Jurkat, Clone E6-1 (cell line): ENCODE measurements around the gene PDIA5.
A peak's percentile ranks its signal among the peaks of the same experiment; 100 is the strongest.

Experiments used
- DNase-seq: peaks from one replicate; pipeline ENCODE4 v3.0.0-alpha.2; 2011; ENCODE audit warnings: low read depth, low spot score
- H3K4me3 ChIP-seq: 2 replicates; pipeline ENCODE4 v1.5.1; 2011; ENCODE audit warnings: mild to moderate bottlenecking, low read length, control low read depth, moderate library complexity

The PDIA5 gene

GRCh38 chr3:123037015-123037375 is 29.8 kb upstream of the PDIA5 start:
- H3K4me3 ChIP-seq, result no peak overlapping the region
- no peak for DNase-seq

GRCh38 chr3:123038751-123039150 is 28.1 kb upstream of the PDIA5 start:
- no peak for DNase-seq
- no peak overlapping the region for H3K4me3 ChIP-seq

DNA sequence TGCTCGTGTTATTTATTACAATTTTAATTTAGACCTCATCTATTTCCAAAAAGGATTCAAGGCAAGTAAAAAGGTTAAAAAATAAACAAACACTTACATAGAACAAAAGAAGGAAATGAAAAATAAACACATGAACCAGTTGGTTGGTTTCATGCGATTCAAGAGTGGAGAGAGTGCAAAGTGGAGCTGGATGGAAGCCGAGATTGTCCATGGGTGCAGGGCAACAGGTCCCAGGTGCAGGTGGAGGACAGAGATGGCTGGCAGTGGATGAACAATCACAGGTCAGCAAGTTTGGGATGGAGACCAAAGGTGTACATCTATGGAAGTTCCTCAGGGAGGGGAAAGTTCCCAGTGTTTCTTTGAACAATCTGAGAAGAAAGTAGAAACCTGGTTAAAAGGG is 27.6 kb upstream of the PDIA5 start:
- no peak for DNase-seq

GRCh38 chr3:123042413-123042812 is 24.4 kb upstream of the PDIA5 start:
- DNase-seq, result no peak
- H3K4me3 ChIP-seq, result no peak overlapping the region

More for the DNA sequence above, 27.6 kb upstream of the PDIA5 start:
- no peak overlapping the region for H3K4me3 ChIP-seq

GRCh38 chr3:123044981-123045763 is 21.7 kb upstream of the PDIA5 start:
- no peak for DNase-seq
- H3K4me3 ChIP-seq, result no peak overlapping the region

DNA sequence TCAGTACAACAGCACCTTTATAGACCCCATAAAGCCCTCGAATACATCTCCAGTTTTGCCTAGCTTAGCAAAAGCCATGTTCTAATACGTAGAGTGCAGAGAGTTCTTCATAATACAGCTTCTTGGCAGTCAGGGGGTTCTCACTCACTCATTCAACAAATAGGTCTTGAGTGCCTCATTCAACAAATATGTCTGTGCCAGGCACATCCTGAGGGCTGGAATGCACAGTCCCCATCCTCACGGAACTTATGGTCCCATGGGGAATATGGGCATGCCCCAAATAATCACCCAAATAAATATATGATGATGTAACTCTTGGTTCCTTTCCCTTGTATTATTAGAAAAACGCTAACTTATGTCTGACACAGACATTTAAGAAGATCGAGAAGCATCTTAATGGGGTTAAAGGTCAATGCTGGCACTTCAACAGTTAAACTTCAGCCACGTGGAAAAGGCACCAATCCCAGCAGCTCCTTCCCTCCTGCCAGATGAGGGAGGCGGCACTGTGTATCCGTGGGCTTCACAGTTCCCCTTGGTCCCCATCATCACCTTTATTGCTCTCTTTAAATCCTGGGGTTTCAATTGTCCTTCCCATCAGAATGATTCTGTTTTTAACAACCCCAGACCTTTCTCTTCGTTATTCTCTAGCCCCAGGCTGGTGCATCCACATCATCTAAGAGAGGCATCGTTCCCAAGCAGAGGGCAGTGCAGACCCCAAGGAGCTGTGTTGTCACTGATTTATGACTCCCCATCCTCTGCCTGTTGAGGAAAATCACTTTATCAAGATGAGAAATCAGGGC is 20.4 kb upstream of the PDIA5 start:
- DNase-seq, result no peak
- H3K4me3 ChIP-seq, result no peak overlapping the region

- H3K4me3 ChIP-seq, result no peak overlapping the region
- no peak for DNase-seq
Measured at GRCh38 chr3:123047062-123047319, 19.8 kb upstream of the PDIA5 start.

DNA sequence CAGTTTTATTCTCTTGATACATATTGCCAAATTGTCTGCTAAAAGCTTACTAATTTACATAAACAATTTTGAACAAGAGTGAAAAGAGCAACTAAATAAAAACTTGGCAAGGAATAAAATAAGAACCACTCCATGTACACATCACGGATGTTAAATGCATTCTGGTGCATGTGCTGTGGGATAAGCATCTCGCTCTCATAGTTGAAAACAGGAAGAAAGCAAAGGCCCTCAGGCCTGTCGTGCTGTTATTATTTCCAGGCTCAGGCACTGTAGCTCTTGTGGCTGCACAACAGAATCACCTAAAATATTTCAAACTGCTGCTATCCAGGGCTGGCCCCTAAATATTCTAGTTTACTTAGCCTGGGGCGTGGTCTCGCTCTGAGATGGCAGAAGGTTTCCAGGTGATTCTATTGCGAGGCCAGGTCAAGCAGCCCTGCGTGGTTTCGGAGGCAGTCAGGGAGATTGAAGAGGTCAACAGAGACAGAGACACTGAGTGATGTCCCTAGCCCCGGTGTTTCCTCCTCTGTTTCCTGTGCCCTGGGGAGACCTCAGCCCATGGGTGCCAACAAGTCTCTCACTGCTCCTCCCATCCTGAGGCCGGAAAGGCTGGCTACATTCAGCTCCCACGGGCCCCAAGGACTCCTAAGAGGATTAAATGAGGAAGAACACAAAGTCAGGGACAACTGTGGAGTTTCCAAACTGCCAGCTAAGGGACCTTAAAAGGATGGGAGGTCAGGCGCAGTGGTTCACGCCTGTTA is 18.2 kb upstream of the PDIA5 start:
- DNase-seq, result no peak
- H3K4me3 ChIP-seq, result no peak overlapping the region

- DNase-seq, result no peak
- H3K4me3 ChIP-seq, result no peak overlapping the region
Measured at GRCh38 chr3:123050666-123051065, 16.2 kb upstream of the PDIA5 start.

DNA sequence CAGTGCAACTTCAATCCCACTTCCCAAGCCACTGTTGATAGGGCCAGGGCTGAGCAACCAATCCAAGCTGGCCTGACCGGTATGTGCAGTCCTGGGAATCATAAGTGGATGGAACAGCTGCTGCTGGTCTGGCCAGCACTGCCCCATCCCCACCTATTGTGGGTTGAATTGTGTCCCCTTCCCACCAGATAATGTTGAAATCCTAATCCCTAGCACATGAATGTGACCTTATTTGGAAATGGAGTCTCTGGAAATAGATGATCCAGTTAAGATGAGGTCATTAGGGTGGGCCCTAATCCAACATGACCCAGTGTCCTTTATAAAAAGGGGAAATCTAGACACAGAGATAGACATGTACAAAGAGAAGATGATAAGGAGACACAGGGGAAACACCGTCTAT is 13.7 kb upstream of the PDIA5 start:
- H3K4me3 ChIP-seq, result no peak overlapping the region
- no peak for DNase-seq

DNA sequence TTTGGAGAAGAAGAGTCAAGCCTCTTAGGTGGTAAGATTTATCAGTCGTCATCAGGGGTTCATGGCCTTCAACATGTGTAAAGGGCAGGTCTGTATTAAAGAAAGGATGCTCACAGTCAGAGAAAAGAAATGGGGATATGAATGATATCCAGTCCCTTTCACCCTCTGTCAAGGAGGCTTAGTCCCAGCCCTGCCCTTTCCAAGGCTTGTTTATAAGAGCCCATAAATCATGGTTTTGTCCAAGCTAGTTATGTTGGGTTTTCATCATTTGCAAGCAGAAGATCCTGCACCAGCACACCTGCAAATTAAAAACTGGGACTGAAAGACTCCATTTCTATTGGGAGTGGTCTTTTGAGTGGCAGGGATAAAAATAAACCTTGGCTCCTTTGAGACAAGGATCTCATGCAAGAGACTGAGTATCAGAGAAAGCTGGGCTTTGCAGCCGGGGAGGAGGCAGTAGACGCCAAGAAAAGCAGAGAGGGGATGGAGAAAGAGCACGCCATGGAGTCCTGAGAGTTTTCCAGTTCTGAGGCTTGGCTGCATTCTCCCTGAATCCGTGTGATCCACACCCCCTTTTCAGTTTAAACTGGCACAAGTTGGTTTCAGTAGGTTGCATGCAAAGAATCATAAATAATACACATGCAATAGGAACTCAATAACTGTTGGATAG is 12.6 kb upstream of the PDIA5 start:
- H3K4me3 ChIP-seq, result no peak overlapping the region
- no peak for DNase-seq

DNA sequence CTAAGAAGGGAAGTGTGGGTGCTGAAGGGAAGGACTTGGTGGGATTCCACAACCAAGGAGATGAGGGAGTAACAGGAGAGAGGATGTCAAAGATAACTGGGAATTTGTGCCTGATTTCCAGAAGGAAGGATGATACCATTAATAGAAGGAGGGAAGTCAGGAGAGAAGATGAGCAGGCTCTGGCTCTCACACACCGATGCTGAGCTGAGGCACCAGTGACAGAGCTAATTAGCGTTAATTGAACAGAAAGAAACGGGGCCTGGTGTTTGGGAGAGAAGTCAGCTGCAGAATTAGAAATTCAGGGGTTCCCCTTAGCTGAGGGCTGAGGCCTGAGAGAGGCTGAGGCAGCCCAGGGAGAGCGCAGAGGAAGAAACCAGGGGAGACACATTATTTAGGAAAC is 11.9 kb upstream of the PDIA5 start:
- no peak for DNase-seq
- H3K4me3 ChIP-seq, result no peak overlapping the region

DNA sequence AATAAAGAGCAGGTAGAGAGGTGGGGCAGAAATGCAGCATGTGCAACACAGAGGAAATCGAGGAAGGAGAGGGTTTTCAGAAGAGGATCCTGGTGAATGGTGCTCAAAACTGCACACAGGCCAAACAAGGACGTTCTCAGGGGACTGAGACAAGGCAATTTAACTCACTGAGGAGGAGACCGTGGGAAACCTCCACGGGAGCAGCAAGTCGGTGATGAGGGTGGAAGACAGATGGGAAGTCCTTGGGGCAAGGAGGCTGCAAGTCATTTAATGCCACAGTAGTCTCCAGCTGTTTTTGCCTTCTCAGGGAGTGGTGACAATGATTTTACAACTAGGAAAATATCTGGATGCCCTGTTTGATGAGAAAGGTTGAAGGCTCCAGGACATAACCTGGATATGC is 11.5 kb upstream of the PDIA5 start:
- H3K4me3 ChIP-seq, result no peak overlapping the region
- DNase-seq, result no peak

GRCh38 chr3:123058505-123058904 is 8.3 kb upstream of the PDIA5 start:
- H3K4me3 ChIP-seq, result no peak overlapping the region
- DNase-seq, result no peak

GRCh38 chr3:123060054-123060453 is 6.8 kb upstream of the PDIA5 start:
- H3K4me3 ChIP-seq, result no peak overlapping the region
- no peak for DNase-seq

DNA sequence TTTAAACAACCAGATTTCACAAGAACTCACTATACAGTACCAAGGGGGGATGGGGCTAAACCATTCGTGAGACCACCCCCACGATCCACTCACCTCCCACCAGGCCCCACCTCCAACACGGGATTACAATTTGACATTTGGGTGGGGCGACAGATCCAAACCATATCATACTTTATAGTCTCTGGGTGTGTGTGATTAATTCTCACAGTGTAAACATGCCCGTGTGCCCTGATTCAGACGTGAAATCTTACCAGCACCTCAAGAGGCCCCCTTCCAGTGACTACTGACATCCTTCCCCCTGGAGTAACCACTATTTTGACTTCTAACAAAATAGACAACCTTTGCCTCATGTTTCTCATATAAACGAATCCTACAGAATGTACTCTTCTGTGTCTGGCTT is 5.0 kb upstream of the PDIA5 start:
- H3K4me3 ChIP-seq, result no peak overlapping the region
- DNase-seq, result no peak

- no peak overlapping the region for H3K4me3 ChIP-seq
- DNase-seq, result no peak
Measured at GRCh38 chr3:123063034-123063433, 3.8 kb upstream of the PDIA5 start.

- no peak for DNase-seq
- no peak overlapping the region for H3K4me3 ChIP-seq
Measured at GRCh38 chr3:123064506-123064905, 2.3 kb upstream of the PDIA5 start.

- H3K4me3 ChIP-seq, result no peak overlapping the region
- peak; percentile 74 for DNase-seq
Measured at GRCh38 chr3:123064914-123065313, 1.9 kb upstream of the PDIA5 start.

- no peak for DNase-seq
- peak overlapping the region; percentile 80 for H3K4me3 ChIP-seq
Measured at GRCh38 chr3:123066599-123066895, 278 bp upstream of the PDIA5 start.
